HepG2 (cell line): ENCODE results near the gene RPTOR. TPM values are rescaled to one million over a fixed set of nuclear protein-coding genes. Genes with fewer than 3 reads are reported as not detected.
A peak's percentile ranks its signal among the peaks of the same experiment; 100 is the strongest.

ENCODE experiments used
- FOXC1 ChIP-seq: sonication (generic); formaldehyde crosslinking; IDR thresholded peaks from 2 replicates; pipeline ENCODE4 v1.8.0; 2022; ENCODE audit warnings: mild to moderate bottlenecking, missing genetic modification reagents, borderline replicate concordance
- GLMP ChIP-seq: sonication (generic); formaldehyde crosslinking; IDR thresholded peaks from 2 replicates; pipeline ENCODE4 v1.9.0; 2021; ENCODE audit warnings: missing genetic modification reagents, mild to moderate bottlenecking, borderline replicate concordance
- MAFF ChIP-seq: IDR thresholded peaks from 2 replicates; pipeline ENCODE4 v1.6.1; 2011; ENCODE audit warnings: low read depth, low read length, improper control_type of control experiment
- MZF1 ChIP-seq: sonication (generic); formaldehyde crosslinking; IDR thresholded peaks from 2 replicates; pipeline ENCODE4 v1.8.1; 2023; ENCODE audit warnings: mild to moderate bottlenecking, missing genetic modification reagents, borderline replicate concordance
- NFAT5 ChIP-seq: sonication (generic); formaldehyde crosslinking; IDR thresholded peaks from 2 replicates; pipeline ENCODE4 v1.4.0; 2020; ENCODE audit warnings: missing genetic modification reagents
- RARA ChIP-seq: IDR thresholded peaks from 2 replicates; pipeline ENCODE4 v1.6.1; 2016; ENCODE audit warnings: missing genetic modification reagents, missing compliant biosample characterization
- WIZ ChIP-seq: sonication (generic); formaldehyde crosslinking; IDR thresholded peaks from 2 replicates; pipeline ENCODE4 v1.5.1; 2020; ENCODE audit warnings: mild to moderate bottlenecking, missing genetic modification reagents
- ZBTB38 ChIP-seq: sonication (generic); formaldehyde crosslinking; IDR thresholded peaks from 2 replicates; pipeline ENCODE4 v1.5.1; 2020; ENCODE audit warnings: mild to moderate bottlenecking, missing genetic modification reagents
- ZNF407 ChIP-seq: sonication (generic); formaldehyde crosslinking; IDR thresholded peaks from one replicate; pipeline ENCODE4 v1.5.1; 2020; ENCODE audit warnings: mild to moderate bottlenecking, missing genetic modification reagents; ENCODE audit errors: not compliant biosample characterization
- ZNF513 ChIP-seq: sonication (generic); formaldehyde crosslinking; conservative IDR thresholded peaks from 2 replicates; pipeline ENCODE4 v1.5.0; 2020; ENCODE audit warnings: missing genetic modification reagents
- ZNF615 ChIP-seq: sonication (generic); formaldehyde crosslinking; IDR thresholded peaks from 2 replicates; pipeline ENCODE4 v1.5.0; 2020; ENCODE audit warnings: mild to moderate bottlenecking, missing genetic modification reagents, borderline replicate concordance
- polyA plus RNA-seq, 8 experiments: library from polyadenylated mRNA; depleted of rRNA in 3 of 8; stranded (reverse) in 7 of 8; unstranded in 1 of 8; fragments of >200 nt; fragmentation: Illumina TruSeq in 4 of 8; extraction: Trizol in 4 of 8; gene quantifications; 2 replicates each; pipeline versions ENCODE4 v1.2.1 to v1.2.3, GENCODE V29; 2011 to 2016; ENCODE audit warnings: low read depth in 4 of 8, missing spikeins in 1 of 8, mixed read lengths in 1 of 8; ENCODE audit not compliant: insufficient read depth in 1 of 8
- total RNA-seq, 5 experiments: library from RNA; depleted of rRNA; stranded (reverse); fragments of >200 nt; fragmentation: Illumina TruSeq; extraction: Trizol; gene quantifications; 2 replicates each; pipeline ENCODE4 v1.2.3, GENCODE V29; 2016; ENCODE audit warnings: low read depth in 1 of 5

RPTOR gene
- total and polyA plus RNA-seq, 2 of the 13 experiments (the other 11 are each of a cell fraction or from before 2014, with no cell fraction given), result 6.6 to 25.3 TPM

GRCh38 chr17:80694085-80694991 is 149.7 kb downstream of the RPTOR start (continued):
- TF ChIP-seq ZNF407 (CRISPR knock-in tag), result peak; percentile 22
- TF ChIP-seq FOXC1, result 0 out of 2 replicates have a peak, but pooled peaks have one; percentile 38
- no peak for TF ChIP-seq ZNF513 (CRISPR knock-in tag)
- TF ChIP-seq MZF1, result no peak
- TF ChIP-seq MAFF, result no peak
- TF ChIP-seq NFAT5, result 0 out of 2 replicates have a peak, but pooled peaks have one; percentile 55
- TF ChIP-seq ZBTB38 (CRISPR knock-in tag), result peak; percentile 49
- TF ChIP-seq ZNF615 (CRISPR knock-in tag), result no peak
- no peak for TF ChIP-seq GLMP (CRISPR knock-in tag)
- TF ChIP-seq RARA, result no peak
- TF ChIP-seq WIZ (CRISPR knock-in tag), result peak; percentile 75; the same call in 1 of the 2 replicates
